Erythroblast (primary cell): ENCODE results near the gene ATG9B.

Experiments
- GATA1 ChIP-seq: IDR thresholded peaks from 2 replicates; pipeline ENCODE4 v1.6.1; 2011; ENCODE audit warnings: low read depth, mild to moderate bottlenecking, control low read depth, low read length, moderate library complexity
- POLR2A ChIP-seq: IDR thresholded peaks from 2 replicates; pipeline ENCODE4 v1.6.1; 2011; ENCODE audit warnings: mild to moderate bottlenecking, low read length

GRCh38 chr7:150979713-150980390 is 44.4 kb downstream of the ATG9B start:
- TF ChIP-seq POLR2A (no peak), GATA1 (no peak)
